Mesendoderm (in vitro differentiated cells): Measurements from ENCODE around the gene PRM1.

Experiments used
- DNase-seq: peaks from one replicate; pipeline ENCODE4 v3.0.0; 2013
- H2AK5ac ChIP-seq: 2 replicates; pipeline ENCODE4 v1.6.1; 2013; ENCODE audit warnings: low read length, inconsistent platforms
- H2BK120ac ChIP-seq: 2 replicates; pipeline ENCODE4 v1.6.1; 2013; ENCODE audit warnings: low read depth, mild to moderate bottlenecking, low read length, moderate library complexity, mixed read lengths
- H2BK15ac ChIP-seq: replicated peaks from 2 replicates; pipeline ENCODE4 v1.6.1; 2013; ENCODE audit warnings: low read depth, mild to moderate bottlenecking, moderate library complexity
- H2BK5ac ChIP-seq: 2 replicates; pipeline ENCODE4 v1.6.1; 2013; ENCODE audit warnings: low read length, inconsistent platforms
- H3K18ac ChIP-seq: 2 replicates; pipeline ENCODE4 v1.6.1; 2013; ENCODE audit warnings: mild to moderate bottlenecking, low read length, mixed read lengths
- H3K23ac ChIP-seq: one replicate; pipeline ENCODE4 v1.6.1; 2013; ENCODE audit warnings: low read length
- H3K27ac ChIP-seq: 2 replicates; pipeline ENCODE4 v1.5.1; 2013; ENCODE audit warnings: low read depth, mild to moderate bottlenecking, inconsistent platforms, low read length, moderate library complexity
- H3K27me3 ChIP-seq: 2 replicates; pipeline ENCODE4 v1.6.1; 2013; ENCODE audit warnings: low read length, control low read depth, mild to moderate bottlenecking, inconsistent platforms; ENCODE audit not compliant: insufficient read depth, poor library complexity
- H3K36me3 ChIP-seq: 2 replicates; pipeline ENCODE4 v1.6.1; 2013; ENCODE audit warnings: low read length, inconsistent platforms; ENCODE audit not compliant: control insufficient read depth, insufficient read depth
- H3K4ac ChIP-seq: one replicate; pipeline ENCODE4 v1.6.1; 2013; ENCODE audit warnings: low read depth, mild to moderate bottlenecking, low read length, moderate library complexity
- H3K4me1 ChIP-seq: 2 replicates; pipeline ENCODE4 v1.6.1; 2013; ENCODE audit warnings: low read depth, low read length, inconsistent platforms; ENCODE audit not compliant: control insufficient read depth
- H3K4me2 ChIP-seq: 2 replicates; pipeline ENCODE4 v1.6.1; 2013; ENCODE audit warnings: low read length
- H3K4me3 ChIP-seq: 2 replicates; pipeline ENCODE4 v1.5.1; 2013; ENCODE audit warnings: mild to moderate bottlenecking, low read length
- H3K56ac ChIP-seq: one replicate; pipeline ENCODE4 v1.6.1; 2013; ENCODE audit warnings: low read length
- H3K79me1 ChIP-seq: 2 replicates; pipeline ENCODE4 v1.6.1; 2013; ENCODE audit warnings: low read length, inconsistent platforms
- H3K79me2 ChIP-seq: 2 replicates; pipeline ENCODE4 v1.6.1; 2013; ENCODE audit warnings: mild to moderate bottlenecking, low read length; ENCODE audit not compliant: control insufficient read depth, insufficient read depth
- H3K9ac ChIP-seq: 2 replicates; pipeline ENCODE4 v1.6.1; 2013; ENCODE audit warnings: low read length, inconsistent platforms
- H4K5ac ChIP-seq: one replicate; pipeline ENCODE4 v1.6.1; 2013; ENCODE audit warnings: low read length
- H4K8ac ChIP-seq: one replicate; pipeline ENCODE4 v1.6.1; 2013; ENCODE audit warnings: low read depth, mild to moderate bottlenecking, control low read depth, low read length, moderate library complexity
- whole genome bisulfite sequencing: extraction: QIAGEN DNeasy Blood & Tissue Kit; methylation state at CpG from one replicate; pipeline ENCODE4 v1.1.7; 2013; ENCODE audit warnings: low lambda C conversion rate, missing lambda C conversion rate; ENCODE audit not compliant: insufficient coverage; ENCODE audit errors: extremely low coverage; 5-methylcytosine and 5-hydroxymethylcytosine counted together

PRM1 gene

DNA sequence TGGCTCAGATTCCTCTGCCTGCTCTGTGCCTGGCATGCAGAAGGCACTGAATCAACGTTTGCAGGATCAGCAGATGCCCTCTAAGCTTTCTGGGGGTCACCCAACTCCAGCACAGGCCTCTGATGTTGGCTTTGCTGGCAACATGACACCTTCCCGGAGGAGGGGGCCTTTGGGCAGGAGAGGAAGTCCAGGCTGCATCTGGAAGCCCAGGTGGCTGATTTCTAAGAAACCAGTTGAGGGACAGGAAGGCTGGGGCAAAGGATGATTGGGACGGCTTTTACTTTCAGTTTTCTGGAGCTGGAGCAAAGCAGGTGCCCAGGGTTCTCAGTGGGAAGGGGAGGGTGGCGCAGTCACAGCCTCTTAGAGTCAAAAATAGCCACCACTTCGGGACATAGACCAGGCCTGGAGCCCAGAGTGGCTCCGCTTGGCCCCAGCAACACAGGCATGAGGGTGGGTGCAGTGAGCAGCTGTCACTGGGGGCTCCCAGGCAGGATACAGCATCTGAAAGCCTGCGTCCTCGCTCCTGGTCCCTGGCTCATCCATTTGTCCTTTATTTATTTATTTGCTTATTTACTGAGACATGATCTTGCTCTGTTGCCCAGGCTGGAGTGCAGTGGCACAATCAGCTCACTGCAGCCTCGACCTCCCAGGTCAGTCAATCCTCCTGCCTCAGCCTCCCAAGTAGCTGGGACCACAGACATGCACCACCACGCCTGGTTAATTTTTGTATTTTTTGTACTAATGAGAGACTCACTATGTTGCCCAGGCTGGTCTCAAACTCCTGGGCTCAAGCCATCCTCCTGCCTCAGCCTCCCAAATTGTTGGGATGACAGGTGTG lies 40.3 kb downstream of the PRM1 start:
- no peaks in the 10 kb centered on the region for H3K79me1 ChIP-seq
- H2BK120ac ChIP-seq = no peak overlapping the region
- H3K4me2 ChIP-seq = no peak overlapping the region
- no peak overlapping the region for H3K9ac ChIP-seq
- H4K8ac ChIP-seq = no peak overlapping the region
- no peak overlapping the region for H3K23ac ChIP-seq
- no peaks in the 10 kb centered on the region for H3K79me2 ChIP-seq
- H2AK5ac ChIP-seq = no peak overlapping the region
- H3K4me3 ChIP-seq = no peak overlapping the region
- no peak overlapping the region for H2BK15ac ChIP-seq
- H2BK5ac ChIP-seq = no peak overlapping the region
- H3K36me3 ChIP-seq = no peaks in the 10 kb centered on the region
- no peak overlapping the region for H3K4ac ChIP-seq
- H3K56ac ChIP-seq = no peak overlapping the region
- no peak overlapping the region for H3K27ac ChIP-seq
- no peaks in the 10 kb centered on the region for H3K27me3 ChIP-seq
- WGBS = no CpG with 5 or more reads among the region's 10 CpGs
- no peak for DNase-seq
- H3K4me1 ChIP-seq = no peaks in the 10 kb centered on the region
- H4K5ac ChIP-seq = no peak overlapping the region
- no peak overlapping the region for H3K18ac ChIP-seq

DNA sequence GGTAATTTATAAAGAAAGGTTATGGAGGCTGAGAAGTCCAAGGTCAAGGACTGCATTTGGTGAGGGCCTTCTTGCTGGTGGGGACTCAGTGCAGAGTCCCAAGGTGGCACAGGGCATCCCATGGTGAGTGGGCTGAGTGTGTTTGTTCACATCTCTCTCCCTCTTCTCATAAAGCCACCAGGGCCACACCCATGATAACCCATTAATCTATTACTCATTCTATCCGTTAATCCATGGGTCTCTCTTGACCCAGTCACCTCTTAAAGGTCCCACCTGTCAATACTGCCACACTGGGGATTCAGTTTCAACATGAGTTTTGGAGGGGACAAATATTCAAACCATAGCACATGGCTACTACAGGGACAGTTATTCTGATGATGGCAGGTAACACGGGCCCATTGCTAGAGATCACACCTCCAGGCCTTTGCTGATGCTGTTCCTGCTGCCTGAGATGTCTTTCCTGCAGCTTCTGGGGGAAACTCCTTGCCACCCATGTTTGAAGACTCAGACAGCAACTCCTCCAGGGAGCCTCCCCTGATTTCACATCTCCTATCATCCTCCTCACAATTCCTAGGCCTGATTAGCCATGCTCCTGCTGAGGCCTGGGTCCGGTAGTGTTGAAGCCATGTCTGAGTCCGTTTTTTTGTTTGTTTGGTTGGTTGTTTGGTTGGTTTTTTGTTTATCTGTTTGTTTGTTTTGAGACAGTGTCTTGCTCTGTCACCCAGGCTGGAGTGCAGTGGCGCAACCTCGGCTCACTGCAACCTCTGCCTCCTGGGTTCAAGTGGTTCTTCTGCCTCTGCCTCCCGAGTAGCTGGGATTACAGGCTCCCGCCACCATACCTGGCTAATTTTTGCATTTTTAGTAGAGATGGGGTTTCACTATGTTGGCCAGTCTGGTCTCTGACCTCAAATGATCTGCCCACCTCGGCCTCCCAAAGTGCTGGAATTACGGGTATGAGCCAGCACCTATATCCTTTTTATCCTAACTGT lies 41.2 kb downstream of the PRM1 start:
- no CpG with 5 or more reads among the region's 10 CpGs for WGBS
- no peaks in the 10 kb centered on the region for H3K79me1 ChIP-seq
- H3K9ac ChIP-seq = no peak overlapping the region
- H3K36me3 ChIP-seq = no peaks in the 10 kb centered on the region
- H3K56ac ChIP-seq = no peak overlapping the region
- H4K8ac ChIP-seq = no peak overlapping the region
- H3K18ac ChIP-seq = no peak overlapping the region
- H2BK15ac ChIP-seq = no peak overlapping the region
- H3K23ac ChIP-seq = no peak overlapping the region
- no peak overlapping the region for H2BK5ac ChIP-seq
- DNase-seq = no peak
- H3K4ac ChIP-seq = no peak overlapping the region
- no peaks in the 10 kb centered on the region for H3K4me1 ChIP-seq
- H3K79me2 ChIP-seq = no peaks in the 10 kb centered on the region
- no peak overlapping the region for H4K5ac ChIP-seq
- no peak overlapping the region for H2AK5ac ChIP-seq
- no peaks in the 10 kb centered on the region for H3K27me3 ChIP-seq
- no peak overlapping the region for H3K27ac ChIP-seq
- H2BK120ac ChIP-seq = no peak overlapping the region
- H3K4me3 ChIP-seq = no peak overlapping the region
- H3K4me2 ChIP-seq = no peak overlapping the region

DNA sequence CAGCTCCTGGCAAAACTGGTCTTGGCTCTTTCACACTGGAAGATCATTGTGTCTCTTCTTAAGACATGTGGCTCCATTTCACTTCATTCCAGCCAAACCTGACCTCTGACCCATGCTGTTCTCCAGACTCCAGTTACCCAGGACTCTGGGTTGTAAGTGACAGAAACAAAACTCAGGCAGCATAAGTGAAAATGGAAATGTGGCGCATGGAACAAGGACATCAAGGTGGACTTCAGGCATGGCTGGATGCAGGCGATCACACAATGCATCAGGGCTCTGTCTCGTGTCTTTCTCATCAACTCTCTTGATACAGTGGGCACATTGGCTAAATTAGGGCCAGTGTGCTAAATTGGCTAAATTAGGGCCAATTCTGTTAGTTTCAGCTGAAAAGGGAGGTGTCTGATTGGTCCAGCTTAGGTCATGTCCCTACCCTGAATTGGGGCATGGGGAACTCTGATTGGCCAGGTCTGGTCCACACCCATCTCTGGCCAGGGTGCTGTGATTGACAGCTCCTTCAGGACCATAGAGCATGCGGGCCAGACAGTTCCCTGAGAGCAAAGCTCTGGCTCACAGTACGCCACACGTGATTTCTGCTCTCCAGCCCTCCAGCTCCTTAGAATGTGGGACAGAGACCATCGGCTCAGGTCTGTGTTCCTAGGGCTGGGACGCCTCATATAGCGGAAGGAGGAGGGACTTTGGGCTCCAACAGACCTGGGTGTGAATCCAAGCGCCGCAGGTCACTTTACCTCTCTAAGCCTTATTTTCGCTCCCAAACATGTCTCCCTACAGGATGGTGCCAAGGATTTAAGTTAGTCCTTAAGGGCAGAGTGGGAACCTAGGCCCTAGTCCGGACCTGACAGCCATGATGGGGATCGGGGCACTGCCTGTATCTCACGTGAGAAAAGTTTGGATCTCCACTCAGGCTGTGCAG lies 42.6 kb downstream of the PRM1 start:
- Histone ChIP-seq H3K18ac (no peak overlapping the region), H3K23ac (no peak overlapping the region), H3K4me2 (no peak overlapping the region), H4K5ac (no peak overlapping the region), H3K9ac (no peak overlapping the region), H2BK15ac (no peak overlapping the region), H3K36me3 (no peaks in the 10 kb centered on the region), H3K4ac (no peak overlapping the region), H4K8ac (no peak overlapping the region), H3K79me2 (no peaks in the 10 kb centered on the region), H3K27ac (no peak overlapping the region), H2BK5ac (no peak overlapping the region), H2BK120ac (no peak overlapping the region), H3K79me1 (no peaks in the 10 kb centered on the region), H2AK5ac (no peak overlapping the region), H3K4me1 (no peaks in the 10 kb centered on the region), H3K27me3 (no peaks in the 10 kb centered on the region), H3K56ac (no peak overlapping the region), H3K4me3 (no peak overlapping the region)
- no CpG with 5 or more reads among the region's 15 CpGs for WGBS
- peak; percentile 55 for DNase-seq

DNA sequence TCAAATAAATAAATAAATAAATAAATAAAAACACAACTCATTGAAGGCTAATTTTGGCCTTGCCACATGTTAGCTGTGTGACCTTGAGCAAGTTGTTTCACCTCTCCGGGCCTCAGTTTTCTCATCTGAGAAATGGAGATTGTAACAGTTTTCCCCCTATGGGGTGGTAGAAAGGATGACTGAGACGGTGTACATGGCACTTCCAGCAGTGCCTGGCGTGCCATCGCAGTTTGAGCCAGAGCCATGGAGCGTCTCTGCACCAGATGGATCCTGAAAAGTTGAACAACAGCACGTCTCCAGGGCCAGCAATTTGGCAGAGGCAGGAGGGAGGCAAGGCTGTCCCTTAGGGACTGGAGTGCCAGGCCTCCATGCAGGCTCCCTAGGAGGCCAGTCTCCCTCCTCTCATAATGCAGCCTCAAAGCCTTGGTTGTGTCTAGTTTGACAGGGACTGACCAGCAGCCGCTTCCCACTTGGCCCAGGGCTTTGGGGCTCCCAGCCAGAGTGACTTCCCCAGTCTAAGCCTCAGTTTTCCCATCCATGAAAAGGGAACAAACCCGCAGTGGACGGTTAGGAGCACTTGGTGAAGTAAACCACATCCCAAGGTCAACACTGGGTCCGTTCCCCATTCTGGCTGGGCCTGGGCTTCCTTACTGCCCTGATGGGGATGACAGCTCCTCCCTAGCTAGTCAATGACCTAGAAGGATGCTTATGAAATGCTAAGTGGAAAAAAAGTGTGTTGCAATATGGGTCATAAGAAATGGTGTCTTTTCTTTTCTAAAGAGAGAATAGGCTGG lies 44.5 kb downstream of the PRM1 start:
- Histone ChIP-seq H2BK5ac (no peak overlapping the region), H3K79me2 (no peaks in the 10 kb centered on the region), H3K4ac (no peak overlapping the region), H3K23ac (no peak overlapping the region), H4K5ac (no peak overlapping the region), H3K79me1 (no peaks in the 10 kb centered on the region), H3K18ac (no peak overlapping the region), H2BK120ac (no peak overlapping the region), H3K4me1 (no peaks in the 10 kb centered on the region), H3K27me3 (no peaks in the 10 kb centered on the region), H3K4me2 (no peak overlapping the region), H3K27ac (no peak overlapping the region), H3K56ac (no peak overlapping the region), H2BK15ac (no peak overlapping the region), H3K36me3 (no peaks in the 10 kb centered on the region), H3K4me3 (no peak overlapping the region), H4K8ac (no peak overlapping the region), H2AK5ac (no peak overlapping the region), H3K9ac (no peak overlapping the region)
- no peak for DNase-seq
- no CpG with 5 or more reads among the region's 10 CpGs for WGBS

DNA sequence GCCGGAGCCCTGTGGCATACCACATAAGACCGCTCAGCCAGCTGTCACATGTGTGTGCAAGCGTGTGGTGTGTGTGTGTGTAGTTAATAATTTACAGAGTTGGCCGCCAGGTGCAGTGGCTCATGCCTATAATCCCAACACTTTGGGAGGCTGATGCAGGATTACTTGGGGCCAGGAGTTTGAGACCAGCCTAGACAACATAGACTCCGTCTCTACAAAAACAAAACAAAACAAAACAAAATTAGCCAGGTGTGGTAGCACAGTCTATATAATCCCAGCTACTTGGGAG lies 45.5 kb downstream of the PRM1 start:
- H3K36me3 ChIP-seq = no peaks in the 10 kb centered on the region
- H3K79me1 ChIP-seq = no peaks in the 10 kb centered on the region
- no peak overlapping the region for H3K23ac ChIP-seq
- H3K18ac ChIP-seq = no peak overlapping the region
- no peaks in the 10 kb centered on the region for H3K4me1 ChIP-seq
- no peak overlapping the region for H2BK5ac ChIP-seq
- H3K27me3 ChIP-seq = no peaks in the 10 kb centered on the region
- H4K8ac ChIP-seq = no peak overlapping the region
- H3K79me2 ChIP-seq = no peaks in the 10 kb centered on the region
- no peak overlapping the region for H2BK15ac ChIP-seq
- DNase-seq = no peak
- no peak overlapping the region for H3K9ac ChIP-seq
- no peak overlapping the region for H3K4me2 ChIP-seq
- H3K4ac ChIP-seq = no peak overlapping the region
- H2AK5ac ChIP-seq = no peak overlapping the region
- H3K4me3 ChIP-seq = no peak overlapping the region
- no peak overlapping the region for H3K56ac ChIP-seq
- no peak overlapping the region for H2BK120ac ChIP-seq
- H4K5ac ChIP-seq = no peak overlapping the region
- no peak overlapping the region for H3K27ac ChIP-seq
- no CpG with 5 or more reads among the region's 5 CpGs for WGBS
